Erythroblast (primary cell): Measurements from ENCODE around the gene LRRC49.

Source experiments
- GATA1 ChIP-seq: IDR thresholded peaks from 2 replicates; pipeline ENCODE4 v1.6.1; 2011; ENCODE audit warnings: low read depth, mild to moderate bottlenecking, control low read depth, low read length, moderate library complexity
- POLR2A ChIP-seq: IDR thresholded peaks from 2 replicates; pipeline ENCODE4 v1.6.1; 2011; ENCODE audit warnings: mild to moderate bottlenecking, low read length

DNA sequence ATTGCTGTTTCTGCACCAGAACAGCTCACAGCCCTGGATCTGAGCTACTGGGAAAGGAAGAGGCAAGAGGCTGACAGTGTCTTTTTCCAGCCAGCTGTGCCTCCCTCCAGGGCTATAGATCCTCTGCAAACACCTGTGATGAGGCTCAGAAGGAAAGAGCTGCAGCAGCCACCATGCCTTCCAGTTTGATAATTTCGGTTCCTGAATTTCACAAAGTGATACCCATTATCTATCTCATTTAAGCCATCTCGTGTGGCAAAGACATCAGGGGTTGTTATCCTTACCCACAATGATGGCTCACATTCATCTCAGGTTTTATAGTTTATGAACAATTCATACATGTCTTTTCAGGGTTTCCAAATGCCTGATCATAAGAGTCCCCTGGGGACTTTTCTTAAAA, 36.9 kb upstream of the LRRC49 start:
- no peak for TF ChIP-seq POLR2A
- no peak for TF ChIP-seq GATA1
